Fibroblast of mammary gland (primary cell): ENCODE results near the gene DMRTC2.
A peak's percentile ranks its signal among the peaks of the same experiment; 100 is the strongest.

ENCODE experiments used
- DNase-seq: peaks from one replicate; pipeline ENCODE4 v3.0.0-alpha.2; 2010; ENCODE audit warnings: low read depth
- H3K4me3 ChIP-seq: 2 replicates; pipeline ENCODE4 v1.5.1; 2011; ENCODE audit warnings: low read depth, mild to moderate bottlenecking, low read length, moderate library complexity; ENCODE audit not compliant: control insufficient read depth
- CTCF ChIP-seq: conservative IDR thresholded peaks from 2 replicates; pipeline ENCODE4 v1.5.1; 2011; ENCODE audit warnings: low read depth, low read length, inconsistent platforms; ENCODE audit not compliant: control insufficient read depth, insufficient read depth

The DMRTC2 gene

GRCh38 chr19:41886761-41887710, 42.2 kb downstream of the DMRTC2 start:
- H3K4me3 ChIP-seq, result no peak overlapping the region

GRCh38 chr19:41887711-41888382, 43.0 kb downstream of the DMRTC2 start:
- H3K4me3 ChIP-seq, result no peak overlapping the region
- peak; percentile 20 for DNase-seq
- no peak for TF ChIP-seq CTCF

More at GRCh38 chr19:41886761-41887710, 42.2 kb downstream of the DMRTC2 start:
- no peak for DNase-seq
- TF ChIP-seq CTCF, result no peak

GRCh38 chr19:41888926-41889325, 44.1 kb downstream of the DMRTC2 start:
- no peak for TF ChIP-seq CTCF

GRCh38 chr19:41889896-41890295, 45.1 kb downstream of the DMRTC2 start:
- no peak for TF ChIP-seq CTCF
- no peak for DNase-seq
- H3K4me3 ChIP-seq, result no peak overlapping the region

More at GRCh38 chr19:41888926-41889325, 44.1 kb downstream of the DMRTC2 start:
- DNase-seq, result no peak
- no peak overlapping the region for H3K4me3 ChIP-seq

GRCh38 chr19:41890936-41891335, 46.1 kb downstream of the DMRTC2 start:
- H3K4me3 ChIP-seq, result no peak overlapping the region
- TF ChIP-seq CTCF, result no peak
- DNase-seq, result no peak

- no peak for DNase-seq
- no peak for TF ChIP-seq CTCF
- H3K4me3 ChIP-seq, result no peak overlapping the region
Observed at GRCh38 chr19:41892173-41892902, 47.5 kb downstream of the DMRTC2 start.
